ENCODE data around the gene MYT1. TPM values are rescaled to one million over a fixed set of nuclear protein-coding genes. Genes with fewer than 3 reads are reported as not detected.
A peak's percentile ranks its signal among the peaks of the same experiment; 100 is the strongest.

Gene MYT1
- total RNA-seq, 1 donor from 2014 or later: 0.34 TPM

- no peak overlapping the region for H3K4me3 Mint-ChIP-seq
- no peaks in the 10 kb centered on the region for H3K9me3 Mint-ChIP-seq
- peaks cover 43% of the 10 kb centered on the region for H3K4me1 Mint-ChIP-seq
- no peak overlapping the region for H3K27ac Mint-ChIP-seq
- H3K36me3 Mint-ChIP-seq: no peaks in the 10 kb centered on the region
- no peak for DNase-seq (ENCODE audit: low spot score in 2 of 2, unreplicated experiment in 2 of 2)
- H3K27me3 Mint-ChIP-seq (ENCODE audit: low read depth): peaks cover 19% of the 10 kb centered on the region
- TF ChIP-seq CTCF (IDR thresholded peaks at IDR 0.05; ENCODE audit: unreplicated experiment): no peak
These were observed 56.2 kb downstream of the MYT1 start for GRCh38 chr20:64220420-64220819.

GRCh38 chr20:64220891-64221527 lies 56.8 kb downstream of the MYT1 start:
- Mint-ChIP-seq H3K27me3 (ENCODE audit: low read depth) (peaks cover 19% of the 10 kb centered on the region), H3K4me3 (no peak overlapping the region), H3K27ac (no peak overlapping the region), H3K36me3 (no peaks in the 10 kb centered on the region), H3K4me1 (peaks cover 40% of the 10 kb centered on the region), H3K9me3 (no peaks in the 10 kb centered on the region)
- DNase-seq (ENCODE audit: low spot score in 2 of 2, unreplicated experiment in 2 of 2): no peak
- TF ChIP-seq CTCF (IDR thresholded peaks at IDR 0.05; ENCODE audit: unreplicated experiment): no peak

GRCh38 chr20:64222291-64222735 lies 58.1 kb downstream of the MYT1 start:
- TF ChIP-seq CTCF (IDR thresholded peaks at IDR 0.05; ENCODE audit: unreplicated experiment): no peak
- DNase-seq (ENCODE audit: low spot score in 2 of 2, unreplicated experiment in 2 of 2): no peak
- H3K36me3 Mint-ChIP-seq: no peaks in the 10 kb centered on the region
- H3K4me1 Mint-ChIP-seq: peaks cover 40% of the 10 kb centered on the region
- H3K27me3 Mint-ChIP-seq (ENCODE audit: low read depth): peaks cover 18% of the 10 kb centered on the region
- H3K4me3 Mint-ChIP-seq: no peak overlapping the region
- H3K27ac Mint-ChIP-seq: no peak overlapping the region
- no peaks in the 10 kb centered on the region for H3K9me3 Mint-ChIP-seq

GRCh38 chr20:64222851-64223525 lies 58.7 kb downstream of the MYT1 start:
- Mint-ChIP-seq H3K27me3 (ENCODE audit: low read depth) (peaks cover 15% of the 10 kb centered on the region), H3K27ac (peak overlapping the region; percentile 82), H3K9me3 (no peaks in the 10 kb centered on the region), H3K36me3 (no peaks in the 10 kb centered on the region), H3K4me1 (peaks cover 37% of the 10 kb centered on the region), H3K4me3 (no peak overlapping the region)
- DNase-seq (ENCODE audit: low spot score in 2 of 2, unreplicated experiment in 2 of 2): no peak
- no peak for TF ChIP-seq CTCF (IDR thresholded peaks at IDR 0.05; ENCODE audit: unreplicated experiment)

GRCh38 chr20:64223526-64224067 lies 59.3 kb downstream of the MYT1 start:
- Mint-ChIP-seq H3K27ac (peak overlapping the region; percentile 97), H3K4me3 (peak overlapping the region; percentile 7), H3K9me3 (no peaks in the 10 kb centered on the region), H3K36me3 (no peaks in the 10 kb centered on the region), H3K4me1 (peaks cover 37% of the 10 kb centered on the region), H3K27me3 (ENCODE audit: low read depth) (peaks cover 15% of the 10 kb centered on the region)
- DNase-seq (ENCODE audit: low spot score in 2 of 2, unreplicated experiment in 2 of 2): peak; percentile 56 to 72
- TF ChIP-seq CTCF (IDR thresholded peaks at IDR 0.05; ENCODE audit: unreplicated experiment): no peak
